Mucosa of rectum (tissue), 2 donors: ENCODE results near the gene ATXN2.

Source experiments
- H3K27ac ChIP-seq, 2 donors: one replicate each; pipeline ENCODE4 v1.7.0; 2013; ENCODE audit warnings: inconsistent platforms in 2 of 2, low read depth in 2 of 2, low read length in 2 of 2
- H3K27me3 ChIP-seq, 2 donors: one replicate each; pipeline ENCODE4 v1.7.0; 2013; ENCODE audit warnings: low read length in 2 of 2; ENCODE audit not compliant: control insufficient read depth in 2 of 2, insufficient read depth in 2 of 2
- H3K36me3 ChIP-seq, 2 donors: one replicate each; pipeline ENCODE4 v1.7.0; 2013; ENCODE audit warnings: low read length in 2 of 2; ENCODE audit not compliant: control insufficient read depth in 2 of 2, insufficient read depth in 2 of 2
- H3K4me1 ChIP-seq, 2 donors: one replicate each; pipeline ENCODE4 v1.7.0; 2013; ENCODE audit warnings: low read length in 2 of 2, mild to moderate bottlenecking in 1 of 2; ENCODE audit not compliant: control insufficient read depth in 2 of 2, insufficient read depth in 2 of 2
- H3K4me3 ChIP-seq, 2 donors: one replicate each; pipeline ENCODE4 v1.7.0; 2013; ENCODE audit warnings: low read length in 2 of 2
- H3K9ac ChIP-seq, 2 donors: one replicate each; pipeline ENCODE4 v1.7.0; 2013; ENCODE audit warnings: low read length in 2 of 2, low read depth in 1 of 2, mild to moderate bottlenecking in 1 of 2
- H3K9me3 ChIP-seq, 2 donors: one replicate each; pipeline ENCODE4 v1.7.0; 2013; ENCODE audit warnings: low read length in 2 of 2; ENCODE audit not compliant: control insufficient read depth in 2 of 2
- donor health status: healthy.
- donor health status: Normal muscosa, but diverticular disease.

The ATXN2 gene

GRCh38 chr12:111598637-111599452 lies at the start of gene ATXN2:
ATXN2 (minus strand) TSS chr12:111599315; CDS start chr12:111599034, 281 bp downstream.
- H3K9me3 ChIP-seq: no peaks in the 10 kb centered on the region
- no peaks in the 10 kb centered on the region for H3K27me3 ChIP-seq
- H3K9ac ChIP-seq: peak within 1 kb of the TSS; percentile 84 to 89
- peak within 1 kb of the TSS; percentile 91 for H3K4me3 ChIP-seq
- H3K36me3 ChIP-seq: no peaks in the 10 kb centered on the region
- peak within 1 kb of the TSS; percentile 89 to 92 for H3K27ac ChIP-seq
- H3K4me1 ChIP-seq: peaks cover 8 to 11% of the 10 kb centered on the region in 2 donors

GRCh38 chr12:111645433-111645832 lies 46.3 kb upstream of the ATXN2 start:
- no peaks in the 10 kb centered on the region for H3K9me3 ChIP-seq
- no peak overlapping the region for H3K4me3 ChIP-seq
- no peak overlapping the region for H3K9ac ChIP-seq
- H3K27me3 ChIP-seq: no peaks in the 10 kb centered on the region
- H3K27ac ChIP-seq: no peak overlapping the region
- peaks cover 0 to 6% of the 10 kb centered on the region in 2 donors for H3K4me1 ChIP-seq
- H3K36me3 ChIP-seq: peaks cover 45 to 63% of the 10 kb centered on the region in 2 donors

- Histone ChIP-seq H3K27me3 (no peaks in the 10 kb centered on the region), H3K9ac (no peak overlapping the region), H3K36me3 (peaks cover 37 to 54% of the 10 kb centered on the region in 2 donors), H3K27ac (peak overlapping the region; percentile 34 to 57), H3K4me3 (no peak overlapping the region), H3K4me1 (peaks cover 0 to 6% of the 10 kb centered on the region in 2 donors), H3K9me3 (no peaks in the 10 kb centered on the region)
These were observed 44.3 kb upstream of the ATXN2 start for GRCh38 chr12:111643427-111643826.

DNA sequence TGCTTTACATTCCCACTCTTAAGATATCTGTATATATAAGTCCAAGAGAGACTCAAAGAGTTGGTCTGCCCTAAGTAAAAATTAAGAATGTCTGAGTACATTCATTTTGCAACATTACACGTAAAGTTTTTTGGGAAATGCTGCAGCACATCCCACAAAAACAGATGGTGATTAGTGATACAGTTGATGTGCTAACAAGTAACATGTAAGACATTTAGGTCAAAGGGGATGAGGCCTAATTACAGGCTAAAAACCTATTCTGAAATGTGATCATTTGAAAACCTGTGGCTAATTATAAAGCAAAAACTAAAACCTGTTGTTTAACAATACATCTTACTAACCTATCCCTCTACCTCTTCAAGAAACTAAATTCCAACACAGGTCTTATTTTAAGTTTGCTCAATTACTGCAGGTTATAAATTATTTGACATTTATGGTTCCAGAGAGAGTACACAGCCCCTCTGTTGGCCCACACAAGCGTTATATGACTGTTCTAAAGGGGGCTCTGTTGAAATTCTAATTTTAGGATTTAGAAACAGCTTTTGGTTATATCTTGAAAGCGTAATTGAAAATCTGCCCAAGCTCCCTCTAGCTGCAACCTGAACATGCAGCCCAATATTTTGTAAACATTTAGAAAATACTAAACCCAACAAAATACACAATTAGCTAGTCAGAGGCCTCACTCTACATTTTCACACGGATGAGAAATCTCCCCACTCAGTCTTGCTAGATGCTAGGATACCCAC lies 43.7 kb upstream of the ATXN2 start:
- Histone ChIP-seq H3K27me3 (no peaks in the 10 kb centered on the region), H3K4me3 (no peak overlapping the region), H3K27ac (peak overlapping the region; percentile 34 to 57), H3K4me1 (peaks cover 0 to 6% of the 10 kb centered on the region in 2 donors), H3K9me3 (no peaks in the 10 kb centered on the region), H3K9ac (no peak overlapping the region), H3K36me3 (peaks cover 37 to 54% of the 10 kb centered on the region in 2 donors)

DNA sequence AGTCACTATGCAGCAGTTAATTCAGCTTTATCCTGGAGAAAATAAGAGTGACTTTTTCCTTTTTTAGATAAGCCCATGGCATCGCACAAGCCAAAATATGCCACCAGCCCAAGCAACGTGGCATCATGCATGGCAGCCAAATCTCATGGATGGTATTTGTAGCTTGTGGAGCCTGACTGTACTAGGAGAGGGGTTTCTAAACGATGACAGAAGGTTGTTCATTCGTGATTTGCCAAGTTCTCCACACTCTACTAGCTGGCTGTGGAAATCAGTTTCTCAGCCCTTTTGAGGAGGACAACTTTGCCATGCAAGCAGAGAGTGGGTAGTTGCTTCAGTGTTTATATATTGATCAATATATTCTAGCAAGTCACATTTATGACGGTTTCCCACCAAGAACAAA lies 41.4 kb upstream of the ATXN2 start:
- Histone ChIP-seq H3K27ac (no peak overlapping the region), H3K27me3 (no peaks in the 10 kb centered on the region), H3K36me3 (peaks cover 19 to 33% of the 10 kb centered on the region in 2 donors), H3K4me3 (no peak overlapping the region), H3K9ac (no peak overlapping the region), H3K4me1 (peaks cover 0 to 8% of the 10 kb centered on the region in 2 donors), H3K9me3 (no peaks in the 10 kb centered on the region)

DNA sequence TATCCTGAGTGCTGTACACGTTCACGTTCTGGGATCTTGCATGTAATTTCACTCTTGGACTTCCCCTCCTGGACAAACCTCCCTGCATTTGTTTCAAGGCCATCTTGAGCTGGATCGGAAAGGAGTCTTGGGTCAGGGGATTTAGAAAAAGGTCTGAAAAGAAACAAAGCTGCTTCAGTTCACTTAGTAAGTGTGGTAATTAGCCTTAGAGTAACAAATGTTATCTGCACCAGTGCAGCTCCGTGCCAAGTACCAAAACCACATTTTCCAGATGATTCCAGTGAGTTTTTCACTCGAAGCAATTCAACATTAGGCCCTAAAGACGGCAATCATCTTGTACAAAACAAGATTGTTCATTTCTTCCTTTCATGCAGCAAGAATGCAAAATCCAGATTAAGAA lies 39.4 kb upstream of the ATXN2 start:
- Histone ChIP-seq H3K9ac (no peak overlapping the region), H3K27ac (no peak overlapping the region)

DNA sequence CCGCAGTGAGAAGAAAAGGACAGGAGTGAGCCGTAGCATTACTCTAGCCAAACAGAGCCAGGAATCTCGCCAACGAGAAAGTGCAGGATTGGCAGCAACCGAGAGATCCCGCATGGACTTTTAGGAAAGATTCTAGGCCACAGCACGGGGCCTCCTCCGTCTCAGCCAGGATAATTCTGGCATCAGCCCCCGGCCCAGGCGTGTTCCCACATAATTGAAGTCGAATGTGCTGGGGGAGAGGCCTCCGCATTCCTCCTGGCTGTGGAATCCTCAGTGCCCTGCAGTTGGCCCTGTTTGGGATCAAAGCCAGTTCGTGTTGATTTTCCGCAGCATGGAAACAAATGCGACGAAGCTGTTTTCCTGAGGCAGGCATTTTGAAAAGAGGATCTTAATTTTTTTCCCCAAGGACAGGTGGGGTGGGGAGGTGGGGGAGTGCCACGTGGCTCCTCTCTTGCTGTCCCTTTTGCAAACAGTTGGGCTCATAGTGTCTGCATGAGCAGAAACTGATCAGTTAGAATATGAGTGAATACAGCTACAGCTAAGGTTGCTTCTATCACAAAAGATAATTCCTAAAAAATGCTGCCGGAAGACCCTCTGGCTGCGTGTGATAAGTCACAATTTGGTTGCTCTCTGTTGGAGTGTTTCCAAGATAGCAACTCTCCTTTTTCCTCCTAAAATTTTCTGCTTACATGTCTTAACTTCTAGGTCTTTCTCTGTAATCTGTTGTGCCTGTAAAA lies 37.3 kb upstream of the ATXN2 start:
- Histone ChIP-seq H3K9ac (no peak overlapping the region), H3K9me3 (no peaks in the 10 kb centered on the region), H3K4me3 (no peak overlapping the region), H3K36me3 (peaks cover 0 to 6% of the 10 kb centered on the region in 2 donors), H3K27ac (peak overlapping the region; percentile 10 to 12), H3K4me1 (peaks cover 0 to 2% of the 10 kb centered on the region in 2 donors), H3K27me3 (no peaks in the 10 kb centered on the region)

More for the DNA sequence above, 39.4 kb upstream of the ATXN2 start:
- no peaks in the 10 kb centered on the region for H3K27me3 ChIP-seq
- H3K4me1 ChIP-seq: peaks cover 0 to 3% of the 10 kb centered on the region in 2 donors
- H3K9me3 ChIP-seq: no peaks in the 10 kb centered on the region
- peaks cover 3 to 19% of the 10 kb centered on the region in 2 donors for H3K36me3 ChIP-seq
- no peak overlapping the region for H3K4me3 ChIP-seq

GRCh38 chr12:111635524-111635923 lies 36.4 kb upstream of the ATXN2 start:
- Histone ChIP-seq H3K9ac (no peak overlapping the region), H3K4me1 (peaks cover 0 to 2% of the 10 kb centered on the region in 2 donors), H3K27ac (peak overlapping the region in 1 of 2 donors; percentile 10), H3K36me3 (peaks cover 0 to 4% of the 10 kb centered on the region in 2 donors), H3K27me3 (no peaks in the 10 kb centered on the region), H3K9me3 (no peaks in the 10 kb centered on the region), H3K4me3 (no peak overlapping the region)

GRCh38 chr12:111628505-111629260 lies 29.6 kb upstream of the ATXN2 start:
- H3K4me3 ChIP-seq: no peak overlapping the region
- H3K27me3 ChIP-seq: no peaks in the 10 kb centered on the region
- H3K36me3 ChIP-seq: no peaks in the 10 kb centered on the region
- H3K9ac ChIP-seq: no peak overlapping the region
- no peaks in the 10 kb centered on the region for H3K4me1 ChIP-seq
- no peak overlapping the region for H3K27ac ChIP-seq
- H3K9me3 ChIP-seq: no peaks in the 10 kb centered on the region
